Suprapubic skin (tissue), 4 donors: ENCODE data around the gene NPC2. TPM values are rescaled to one million over a fixed set of nuclear protein-coding genes. Genes with fewer than 3 reads are reported as not detected.

Experiments
- DNase-seq, 2 donors: peaks; one replicate each; pipeline ENCODE4 v3.0.0-alpha.2; 2019; ENCODE audit warnings: low spot score in 2 of 2
- H3K27ac ChIP-seq: fragments of 200-600 bp; sonication (generic); one replicate; pipeline ENCODE4 v1.5.1; 2019
- H3K27me3 ChIP-seq: fragments of 200-600 bp; sonication (generic); one replicate; pipeline ENCODE4 v1.5.1; 2019
- H3K36me3 ChIP-seq: fragments of 200-600 bp; sonication (generic); one replicate; pipeline ENCODE4 v1.5.1; 2019
- H3K4me1 ChIP-seq: fragments of 200-600 bp; sonication (generic); one replicate; pipeline ENCODE4 v1.5.1; 2019
- H3K4me3 ChIP-seq: fragments of 200-600 bp; sonication (generic); one replicate; pipeline ENCODE4 v1.5.1; 2019; ENCODE audit warnings: mild to moderate bottlenecking
- H3K9me3 ChIP-seq: fragments of 200-600 bp; sonication (generic); one replicate; pipeline ENCODE4 v1.5.1; 2019
- EP300 ChIP-seq: sonication (generic); formaldehyde crosslinking; IDR thresholded peaks from one replicate; pipeline ENCODE4 v1.6.1; 2017; ENCODE audit warnings: antibody characterized with exemption
- POLR2A ChIP-seq, 2 donors: fragments of 450-650 bp; IDR thresholded peaks; one replicate each; pipeline ENCODE4 v1.6.1; 2017; ENCODE audit warnings: antibody characterized with exemption in 2 of 2, mild to moderate bottlenecking in 2 of 2, moderate library complexity in 2 of 2
- POLR2AphosphoS5 ChIP-seq, 3 donors: sonication (generic); formaldehyde crosslinking; IDR thresholded peaks; one replicate each; pipeline ENCODE4 v1.6.1; 2017; ENCODE audit warnings: antibody characterized with exemption in 3 of 3
- WGBS: methylation state at CpG from one replicate; pipeline ENCODE4 v1.1.5; 2018; 5-methylcytosine and 5-hydroxymethylcytosine counted together
- total RNA-seq, 4 donors: library from RNA; depleted of rRNA; stranded (reverse); fragments of >200 nt; gene quantifications; one replicate each; pipeline ENCODE4 v1.1.0, GENCODE V29; 2016
- TF ChIP-seq, protein P1 (sequence below), 2 donors: fragments of 200-600 bp in 1 of 2; fragments of 450-650 bp in 1 of 2; sonication (generic) in 1 of 2; IDR thresholded peaks; one replicate each; pipeline ENCODE4 v1.5.1; 2016 to 2019; ENCODE audit warnings: antibody characterized with exemption in 2 of 2, mild to moderate bottlenecking in 1 of 2, moderate library complexity in 1 of 2

Gene NPC2
- total RNA-seq, 4 donors from 2014 or later = 274 to 450 (median 338) TPM

GRCh38 chr14:74463697-74464096 lies 29.4 kb downstream of the NPC2 start:
- TF ChIP-seq POLR2A (IDR thresholded peaks at IDR 0.05) (no peak), POLR2AphosphoS5 (IDR thresholded peaks at IDR 0.05) (no peak), EP300 (no peak)
- TF ChIP-seq, protein P1, sequence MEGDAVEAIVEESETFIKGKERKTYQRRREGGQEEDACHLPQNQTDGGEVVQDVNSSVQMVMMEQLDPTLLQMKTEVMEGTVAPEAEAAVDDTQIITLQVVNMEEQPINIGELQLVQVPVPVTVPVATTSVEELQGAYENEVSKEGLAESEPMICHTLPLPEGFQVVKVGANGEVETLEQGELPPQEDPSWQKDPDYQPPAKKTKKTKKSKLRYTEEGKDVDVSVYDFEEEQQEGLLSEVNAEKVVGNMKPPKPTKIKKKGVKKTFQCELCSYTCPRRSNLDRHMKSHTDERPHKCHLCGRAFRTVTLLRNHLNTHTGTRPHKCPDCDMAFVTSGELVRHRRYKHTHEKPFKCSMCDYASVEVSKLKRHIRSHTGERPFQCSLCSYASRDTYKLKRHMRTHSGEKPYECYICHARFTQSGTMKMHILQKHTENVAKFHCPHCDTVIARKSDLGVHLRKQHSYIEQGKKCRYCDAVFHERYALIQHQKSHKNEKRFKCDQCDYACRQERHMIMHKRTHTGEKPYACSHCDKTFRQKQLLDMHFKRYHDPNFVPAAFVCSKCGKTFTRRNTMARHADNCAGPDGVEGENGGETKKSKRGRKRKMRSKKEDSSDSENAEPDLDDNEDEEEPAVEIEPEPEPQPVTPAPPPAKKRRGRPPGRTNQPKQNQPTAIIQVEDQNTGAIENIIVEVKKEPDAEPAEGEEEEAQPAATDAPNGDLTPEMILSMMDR (IDR thresholded peaks at IDR 0.05) = no peak
- DNase-seq = no peak
- no peak overlapping the region for H3K27ac ChIP-seq

DNA sequence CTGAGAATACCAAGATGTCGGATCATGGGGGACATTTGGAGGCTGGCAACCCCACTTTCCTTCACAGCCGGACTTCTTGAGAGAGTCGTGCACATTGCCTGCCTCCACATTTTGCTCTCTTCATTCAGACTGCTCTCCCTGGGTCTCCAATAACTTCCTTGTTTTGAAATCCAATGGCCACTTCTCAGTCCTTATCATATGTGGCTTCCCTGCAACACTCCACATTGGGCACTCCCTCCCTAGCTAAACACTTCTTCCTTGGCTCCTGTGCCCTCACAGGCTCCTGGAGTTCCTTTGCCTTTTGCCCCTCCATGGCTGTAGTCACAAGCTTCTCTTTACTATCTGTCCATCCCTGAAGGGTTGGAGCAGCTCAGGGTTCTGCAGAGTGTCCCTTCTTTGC lies 30.1 kb downstream of the NPC2 start:
- no peaks in the 10 kb centered on the region for H3K27me3 ChIP-seq
- WGBS = 100% methylated on average over 3 of the region's 3 CpGs
- H3K9me3 ChIP-seq = no peaks in the 10 kb centered on the region
- no peak overlapping the region for H3K4me3 ChIP-seq
- H3K4me1 ChIP-seq = peaks cover 6% of the 10 kb centered on the region
- H3K27ac ChIP-seq = no peak overlapping the region
- no peaks in the 10 kb centered on the region for H3K36me3 ChIP-seq
- no peak for TF ChIP-seq POLR2A (IDR thresholded peaks at IDR 0.05)
- TF ChIP-seq EP300 = no peak
- TF ChIP-seq, protein P1 (IDR thresholded peaks at IDR 0.05) = no peak
- TF ChIP-seq POLR2AphosphoS5 (IDR thresholded peaks at IDR 0.05) = no peak
- DNase-seq = no peak

More at GRCh38 chr14:74463697-74464096, 29.4 kb downstream of the NPC2 start:
- Histone ChIP-seq H3K36me3 (no peaks in the 10 kb centered on the region), H3K9me3 (no peaks in the 10 kb centered on the region), H3K4me1 (peaks cover 12% of the 10 kb centered on the region), H3K4me3 (no peak overlapping the region), H3K27me3 (no peaks in the 10 kb centered on the region)
- WGBS = 88% methylated on average over 5 of the region's 5 CpGs

GRCh38 chr14:74459976-74460375 lies 33.1 kb downstream of the NPC2 start:
- H3K36me3 ChIP-seq = no peaks in the 10 kb centered on the region
- no peak overlapping the region for H3K27ac ChIP-seq
- peaks cover 6% of the 10 kb centered on the region for H3K4me1 ChIP-seq
- no peak for DNase-seq
- no peaks in the 10 kb centered on the region for H3K9me3 ChIP-seq
- H3K27me3 ChIP-seq = no peaks in the 10 kb centered on the region
- WGBS = 79% methylated on average over 6 of the region's 6 CpGs
- H3K4me3 ChIP-seq = no peak overlapping the region
- TF ChIP-seq EP300 (no peak), POLR2A (IDR thresholded peaks at IDR 0.05) (no peak), POLR2AphosphoS5 (IDR thresholded peaks at IDR 0.05) (no peak)
- TF ChIP-seq, protein P1 (IDR thresholded peaks at IDR 0.05) = no peak

DNA sequence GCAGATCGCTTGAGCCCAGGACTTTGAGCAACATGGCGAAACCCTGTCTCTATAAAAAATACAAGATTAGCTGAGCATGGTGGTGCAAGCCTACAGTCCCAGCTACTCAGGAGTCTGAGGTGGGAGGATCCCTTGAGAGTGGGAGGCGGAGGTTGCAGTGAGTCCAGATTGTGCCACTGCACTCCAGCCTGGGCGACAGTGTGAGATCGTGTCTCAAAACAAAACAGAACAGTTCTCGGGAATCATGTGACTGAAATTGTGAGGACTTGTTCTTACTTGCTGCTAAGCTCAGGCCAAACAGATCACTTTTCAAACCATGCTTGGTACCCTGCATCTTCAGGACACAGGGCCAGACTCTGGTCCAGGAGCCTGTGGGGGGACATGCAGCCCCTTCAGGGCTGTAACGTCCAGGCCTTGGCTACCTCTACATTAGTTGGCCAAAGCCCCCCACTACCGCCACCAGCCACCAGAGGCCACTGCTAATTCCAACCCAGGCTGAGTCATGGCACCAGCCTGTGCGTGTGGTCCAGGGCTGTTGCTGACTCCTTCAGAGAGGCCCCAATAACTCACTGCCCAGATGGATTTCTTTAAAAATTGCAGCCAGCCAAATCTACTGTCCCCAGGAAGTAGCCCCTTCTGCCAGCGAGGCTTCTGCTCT lies 33.7 kb downstream of the NPC2 start:
- H3K9me3 ChIP-seq = no peaks in the 10 kb centered on the region
- H3K4me3 ChIP-seq = no peak overlapping the region
- peaks cover 6% of the 10 kb centered on the region for H3K4me1 ChIP-seq
- H3K27me3 ChIP-seq = no peaks in the 10 kb centered on the region
- no peak for DNase-seq
- H3K36me3 ChIP-seq = no peaks in the 10 kb centered on the region
- TF ChIP-seq, protein P1 (IDR thresholded peaks at IDR 0.05) = peak in 1 of 2 donors; percentile 53
- no peak for TF ChIP-seq EP300
- WGBS = 60% methylated on average over 9 of the region's 10 CpGs
- no peak overlapping the region for H3K27ac ChIP-seq

GRCh38 chr14:74457565-74457895 lies 35.6 kb downstream of the NPC2 start:
- Histone ChIP-seq H3K9me3 (no peaks in the 10 kb centered on the region), H3K4me3 (no peak overlapping the region), H3K36me3 (no peaks in the 10 kb centered on the region), H3K4me1 (peaks cover 6% of the 10 kb centered on the region), H3K27me3 (no peaks in the 10 kb centered on the region), H3K27ac (no peak overlapping the region)
- 91% methylated on average over 4 of the region's 4 CpGs for WGBS
- no peak for DNase-seq
- TF ChIP-seq POLR2A (IDR thresholded peaks at IDR 0.05) = no peak
- TF ChIP-seq, protein P1 (IDR thresholded peaks at IDR 0.05) = no peak
- no peak for TF ChIP-seq POLR2AphosphoS5 (IDR thresholded peaks at IDR 0.05)
- no peak for TF ChIP-seq EP300
